GM12891 (cell line): ENCODE measurements around the gene DAND5.

Experiments used
- PAX5 ChIP-seq: IDR thresholded peaks from 2 replicates; pipeline ENCODE4 v1.6.1; 2011; ENCODE audit warnings: low read length, moderate library complexity, mild to moderate bottlenecking; ENCODE audit not compliant: insufficient read depth, severe bottlenecking
- POLR2A ChIP-seq: IDR thresholded peaks from 2 replicates; pipeline ENCODE4 v1.6.1; 2011; ENCODE audit warnings: low read depth, low read length, control low read depth
- POLR2AphosphoS5 ChIP-seq: IDR thresholded peaks from 2 replicates; pipeline ENCODE4 v1.6.1; 2011; ENCODE audit warnings: low read depth, low read length, control low read depth
- POU2F2 ChIP-seq: IDR thresholded peaks from 2 replicates; pipeline ENCODE4 v1.6.1; 2011; ENCODE audit warnings: low read depth, mild to moderate bottlenecking, control low read depth, low read length, moderate library complexity
- SPI1 ChIP-seq: IDR thresholded peaks from 2 replicates; pipeline ENCODE4 v1.6.1; 2011; ENCODE audit warnings: low read depth, low read length, control low read depth
- TAF1 ChIP-seq: IDR thresholded peaks from 2 replicates; pipeline ENCODE4 v1.6.1; 2011; ENCODE audit warnings: low read depth, low read length, control low read depth

DNA sequence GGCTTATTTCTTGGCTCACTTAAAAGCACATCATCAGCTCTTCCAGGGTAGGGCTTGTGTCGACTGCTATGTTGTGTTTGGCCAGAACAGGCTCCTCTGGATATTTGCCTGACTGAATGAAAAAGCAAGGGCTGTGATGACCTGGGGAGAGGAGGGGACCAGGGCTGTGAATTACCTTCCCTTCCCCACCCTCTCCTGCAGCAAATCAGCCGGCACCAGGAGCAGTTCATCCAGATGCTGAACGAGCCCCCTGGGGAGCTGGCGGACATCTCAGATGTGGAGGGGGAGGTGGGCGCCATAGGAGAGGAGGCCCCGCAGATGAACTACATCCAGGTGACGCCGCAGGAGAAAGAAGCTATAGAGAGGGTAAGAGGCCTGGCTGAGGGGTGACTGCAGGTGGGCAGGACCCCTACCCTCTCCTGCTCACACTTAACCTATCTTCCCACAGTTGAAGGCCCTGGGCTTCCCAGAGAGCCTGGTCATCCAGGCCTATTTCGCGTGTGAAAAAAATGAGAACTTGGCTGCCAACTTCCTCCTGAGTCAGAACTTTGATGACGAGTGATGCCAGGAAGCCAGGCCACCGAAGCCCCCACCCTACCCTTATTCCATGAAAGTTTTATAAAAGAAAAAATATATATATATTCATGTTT is 16.8 kb upstream of the DAND5 start:
- TF ChIP-seq POLR2AphosphoS5 (no peak; the same call in none of the 2 replicates), POLR2A (no peak), TAF1 (no peak), PAX5 (no peak), SPI1 (no peak), POU2F2 (no peak)
